Smooth muscle cell (in vitro differentiated cells): ENCODE results near the gene SREK1IP1. TPM values are rescaled to one million over a fixed set of nuclear protein-coding genes. Genes with fewer than 3 reads are reported as not detected.

Experiments
- DNase-seq: peaks from one replicate; lab custom pipeline; 2025; ENCODE audit not compliant: unreplicated experiment; lab: John Stamatoyannopoulos, UW
- H2AFZ ChIP-seq: fragments of 200-600 bp; sonication (generic); 2 replicates; pipeline ENCODE4 v1.6.0; 2016; ENCODE audit warnings: antibody characterized with exemption, low read depth, mild to moderate bottlenecking
- H3F3A ChIP-seq: fragments of 200-600 bp; sonication (generic); 2 replicates; pipeline ENCODE4 v1.6.0; 2017; ENCODE audit warnings: antibody characterized with exemption, low read depth
- H3K27ac ChIP-seq: fragments of 200-600 bp; sonication (generic); 2 replicates; pipeline ENCODE4 v1.5.1; 2016; ENCODE audit warnings: low read depth, mild to moderate bottlenecking
- H3K27me3 ChIP-seq: fragments of 200-600 bp; sonication (generic); 2 replicates; pipeline ENCODE4 v1.6.1; 2016; ENCODE audit warnings: low read depth, mild to moderate bottlenecking
- H3K36me3 ChIP-seq: fragments of 200-600 bp; sonication (generic); 2 replicates; pipeline ENCODE4 v1.5.1; 2016; ENCODE audit warnings: low read depth
- H3K4me1 ChIP-seq: fragments of 200-600 bp; sonication (generic); 2 replicates; pipeline ENCODE4 v1.5.1; 2016; ENCODE audit warnings: low read depth
- H3K4me2 ChIP-seq: fragments of 200-600 bp; sonication (generic); 2 replicates; pipeline ENCODE4 v1.6.0; 2016; ENCODE audit warnings: mild to moderate bottlenecking
- H3K4me3 ChIP-seq: fragments of 200-600 bp; sonication (generic); 2 replicates; pipeline ENCODE4 v1.5.1; 2016; ENCODE audit warnings: mild to moderate bottlenecking
- H3K79me2 ChIP-seq: fragments of 200-600 bp; sonication (generic); 2 replicates; pipeline ENCODE4 v1.6.0; 2016; ENCODE audit warnings: low read depth, mild to moderate bottlenecking
- H3K9ac ChIP-seq: fragments of 200-600 bp; sonication (generic); 2 replicates; pipeline ENCODE4 v1.6.0; 2016; ENCODE audit warnings: low read depth
- H3K9me3 ChIP-seq: fragments of 200-600 bp; sonication (generic); replicated peaks from 2 replicates; pipeline ENCODE4 v1.5.1; 2016; ENCODE audit warnings: low read depth
- H4K20me1 ChIP-seq: fragments of 200-600 bp; sonication (generic); 2 replicates; pipeline ENCODE4 v1.6.0; 2016; ENCODE audit warnings: low read depth
- WGBS: methylation state at CpG from one replicate; pipeline ENCODE4 v1.1.7; 2016; ENCODE audit warnings: low lambda C conversion rate; 5-methylcytosine and 5-hydroxymethylcytosine counted together
- polyA plus RNA-seq: library from polyadenylated mRNA; unstranded; fragments of >200 nt; fragmentation: Nextera tagmentation; extraction: Ambion mirVana; gene quantifications from 2 replicates; pipeline ENCODE4 v1.2.1, GENCODE V29; 2016
- total RNA-seq: library from RNA; depleted of rRNA; stranded (reverse); fragments of >200 nt; gene quantifications from 2 replicates; pipeline ENCODE4 v1.2.3, GENCODE V29; 2014
- TF ChIP-seq, protein P1 (sequence below): fragments of 200-600 bp; sonication (generic); IDR thresholded peaks from 2 replicates; pipeline ENCODE4 v1.5.1; 2017; ENCODE audit warnings: borderline replicate concordance, mild to moderate bottlenecking, antibody characterized with exemption; ENCODE audit not compliant: insufficient read depth, poor library complexity, severe bottlenecking

Gene SREK1IP1
- total RNA-seq (21.7 and 37.6 TPM in 2 replicates), polyA plus RNA-seq (36.5 and 36.6 TPM in 2 replicates)

- Histone ChIP-seq H3K4me3 (peak within 1 kb of the TSS; percentile 73), H3K27me3 (no peaks in the 10 kb centered on the region), H3K9ac (peak within 1 kb of the TSS; percentile 94), H3K36me3 (no peaks in the 10 kb centered on the region), H2AFZ (peak within 1 kb of the TSS; percentile 93), H4K20me1 (peaks cover 23% of the 10 kb centered on the region), H3K79me2 (peaks cover 85% of the 10 kb centered on the region), H3F3A (no peaks in the 10 kb centered on the region), H3K4me1 (peaks cover 7% of the 10 kb centered on the region), H3K27ac (peak within 1 kb of the TSS; percentile 77), H3K9me3 (no peaks in the 10 kb centered on the region), H3K4me2 (peak within 1 kb of the TSS; percentile 96)
- WGBS, result under 1% methylated on average over 48 of the region's 48 CpGs
- DNase-seq, result peak; percentile 38
- TF ChIP-seq, protein P1, sequence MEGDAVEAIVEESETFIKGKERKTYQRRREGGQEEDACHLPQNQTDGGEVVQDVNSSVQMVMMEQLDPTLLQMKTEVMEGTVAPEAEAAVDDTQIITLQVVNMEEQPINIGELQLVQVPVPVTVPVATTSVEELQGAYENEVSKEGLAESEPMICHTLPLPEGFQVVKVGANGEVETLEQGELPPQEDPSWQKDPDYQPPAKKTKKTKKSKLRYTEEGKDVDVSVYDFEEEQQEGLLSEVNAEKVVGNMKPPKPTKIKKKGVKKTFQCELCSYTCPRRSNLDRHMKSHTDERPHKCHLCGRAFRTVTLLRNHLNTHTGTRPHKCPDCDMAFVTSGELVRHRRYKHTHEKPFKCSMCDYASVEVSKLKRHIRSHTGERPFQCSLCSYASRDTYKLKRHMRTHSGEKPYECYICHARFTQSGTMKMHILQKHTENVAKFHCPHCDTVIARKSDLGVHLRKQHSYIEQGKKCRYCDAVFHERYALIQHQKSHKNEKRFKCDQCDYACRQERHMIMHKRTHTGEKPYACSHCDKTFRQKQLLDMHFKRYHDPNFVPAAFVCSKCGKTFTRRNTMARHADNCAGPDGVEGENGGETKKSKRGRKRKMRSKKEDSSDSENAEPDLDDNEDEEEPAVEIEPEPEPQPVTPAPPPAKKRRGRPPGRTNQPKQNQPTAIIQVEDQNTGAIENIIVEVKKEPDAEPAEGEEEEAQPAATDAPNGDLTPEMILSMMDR, result no peak
Measured at GRCh38 chr5:64768358-64769312, at the start of gene SREK1IP1, which contains the start of gene CWC27. TSS of gene SREK1IP1 (minus strand) at chr5:64768691. CDS start at chr5:64768517, 174 bp downstream. TSS of gene CWC27 (plus strand) at chr5:64768930. CDS start at chr5:64769147, 217 bp downstream.

GRCh38 chr5:64818245-64818644 is 49.8 kb upstream of the SREK1IP1 start:
- no peak overlapping the region for H2AFZ ChIP-seq
- H3K4me2 ChIP-seq, result no peak overlapping the region
- H4K20me1 ChIP-seq, result no peaks in the 10 kb centered on the region
- H3K27ac ChIP-seq, result no peak overlapping the region
- peaks cover 4% of the 10 kb centered on the region for H3K36me3 ChIP-seq
- no peaks in the 10 kb centered on the region for H3K4me1 ChIP-seq
- no peak for DNase-seq
- no peaks in the 10 kb centered on the region for H3K79me2 ChIP-seq
- 89% methylated on average over 3 of the region's 3 CpGs for WGBS
- TF ChIP-seq, protein P1, result no peak
- H3K4me3 ChIP-seq, result no peak overlapping the region
- H3K27me3 ChIP-seq, result no peaks in the 10 kb centered on the region
- H3K9ac ChIP-seq, result no peak overlapping the region
- no peaks in the 10 kb centered on the region for H3F3A ChIP-seq
- H3K9me3 ChIP-seq, result no peaks in the 10 kb centered on the region

- Histone ChIP-seq H3K9ac (no peak overlapping the region), H3K9me3 (no peaks in the 10 kb centered on the region), H3K79me2 (no peaks in the 10 kb centered on the region), H3K36me3 (peaks cover 4% of the 10 kb centered on the region), H2AFZ (no peak overlapping the region), H3K4me3 (no peak overlapping the region), H3K27ac (no peak overlapping the region), H3F3A (no peaks in the 10 kb centered on the region), H3K4me2 (no peak overlapping the region), H3K27me3 (no peaks in the 10 kb centered on the region), H3K4me1 (no peaks in the 10 kb centered on the region), H4K20me1 (no peaks in the 10 kb centered on the region)
- TF ChIP-seq, protein P1, result no peak
- DNase-seq, result no peak
- 96% methylated on average over 2 of the region's 2 CpGs for WGBS
Measured at GRCh38 chr5:64814073-64814472, 45.6 kb upstream of the SREK1IP1 start.
